ENCODE measurements around the gene PHOX2B.

The PHOX2B gene

GRCh38 chr4:41748571-41749475 lies at the start of gene PHOX2B:
Gene PHOX2B, minus strand, starts transcription at chr4:41748725. Its CDS starts 115 bp downstream, at chr4:41748610.
- ATAC-seq: no peak

- no peak for ATAC-seq
These were observed 48.7 kb upstream of the PHOX2B start for GRCh38 chr4:41797260-41797659.

- no peak for ATAC-seq
These were observed 48.2 kb upstream of the PHOX2B start for GRCh38 chr4:41796545-41797210.

- no peak for ATAC-seq
These were observed 47.4 kb upstream of the PHOX2B start for GRCh38 chr4:41795796-41796385.

GRCh38 chr4:41792166-41792565 lies 43.6 kb upstream of the PHOX2B start:
- no peak for ATAC-seq

GRCh38 chr4:41791557-41791956 lies 43.0 kb upstream of the PHOX2B start:
- no peak for ATAC-seq

GRCh38 chr4:41787931-41788330 lies 39.4 kb upstream of the PHOX2B start:
- no peak for ATAC-seq

- no peak for ATAC-seq
These were observed 37.1 kb upstream of the PHOX2B start for GRCh38 chr4:41785665-41786064.

- no peak for ATAC-seq
These were observed 35.9 kb upstream of the PHOX2B start for GRCh38 chr4:41784191-41784979.

GRCh38 chr4:41776466-41776865 lies 27.9 kb upstream of the PHOX2B start:
- ATAC-seq: no peak

- ATAC-seq: no peak
These were observed 15.2 kb upstream of the PHOX2B start for GRCh38 chr4:41763729-41764128.

- ATAC-seq: no peak
These were observed 10.4 kb upstream of the PHOX2B start for GRCh38 chr4:41758884-41759283.

GRCh38 chr4:41757521-41758156 lies 9.1 kb upstream of the PHOX2B start:
- no peak for ATAC-seq

- ATAC-seq: no peak
These were observed 5.4 kb upstream of the PHOX2B start for GRCh38 chr4:41753942-41754341.

- no peak for ATAC-seq
These were observed 3.7 kb upstream of the PHOX2B start for GRCh38 chr4:41752081-41752836.

GRCh38 chr4:41751449-41752061 lies 3.0 kb upstream of the PHOX2B start:
- ATAC-seq: no peak

GRCh38 chr4:41750626-41751448 lies 2.3 kb upstream of the PHOX2B start:
- no peak for ATAC-seq

GRCh38 chr4:41750121-41750625 lies 1.6 kb upstream of the PHOX2B start:
- ATAC-seq: no peak

GRCh38 chr4:41749631-41750039 lies 1.1 kb upstream of the PHOX2B start:
- no peak for ATAC-seq

- no peak for ATAC-seq
These were observed 403 bp downstream of the PHOX2B start for GRCh38 chr4:41748074-41748570.
